Measurements from ENCODE around the gene SAPCD2.

SAPCD2 gene

DNA sequence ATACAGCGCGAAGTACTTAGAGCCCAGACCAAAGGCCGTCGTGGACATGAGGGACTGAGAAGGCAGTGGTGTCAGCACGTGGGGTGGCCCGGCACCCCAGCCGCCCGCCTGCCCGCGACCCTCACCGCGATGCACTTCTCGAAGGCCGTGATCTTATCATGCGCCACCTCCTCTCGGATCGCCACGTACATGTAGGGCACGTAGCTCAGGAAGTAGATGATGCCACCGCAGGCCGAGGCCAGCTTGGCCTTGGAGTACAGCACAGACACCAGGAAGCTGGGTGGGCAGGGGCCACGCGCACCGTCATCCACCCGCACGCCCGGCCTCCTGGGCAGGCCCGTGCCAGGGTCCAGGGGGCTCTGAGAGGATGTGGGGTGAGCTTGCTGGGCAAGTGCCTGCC, 53.3 kb downstream of the SAPCD2 start:
- no peak for DNase-seq (ENCODE audit: low read depth)

DNA sequence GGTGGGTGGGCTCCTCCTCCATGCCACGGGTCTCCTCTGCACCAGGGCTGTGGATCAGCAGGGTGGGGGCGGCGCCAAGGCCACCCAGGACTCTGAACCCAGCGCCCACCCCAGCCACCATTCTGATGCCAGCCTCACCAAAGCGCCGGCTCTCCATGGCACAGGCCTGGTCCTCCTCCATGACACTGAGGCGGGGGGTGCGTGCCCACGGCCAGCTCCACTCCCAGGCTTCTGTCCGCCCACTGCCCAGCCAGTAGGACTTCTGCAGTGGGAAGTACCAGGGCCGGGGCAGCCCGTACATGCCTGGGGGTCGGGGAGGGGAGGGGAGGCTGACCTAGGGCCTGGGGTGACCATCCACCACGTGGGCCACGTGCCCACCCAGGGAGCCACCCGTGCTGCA, 53.9 kb downstream of the SAPCD2 start:
- DNase-seq (ENCODE audit: low read depth) = no peak

DNA sequence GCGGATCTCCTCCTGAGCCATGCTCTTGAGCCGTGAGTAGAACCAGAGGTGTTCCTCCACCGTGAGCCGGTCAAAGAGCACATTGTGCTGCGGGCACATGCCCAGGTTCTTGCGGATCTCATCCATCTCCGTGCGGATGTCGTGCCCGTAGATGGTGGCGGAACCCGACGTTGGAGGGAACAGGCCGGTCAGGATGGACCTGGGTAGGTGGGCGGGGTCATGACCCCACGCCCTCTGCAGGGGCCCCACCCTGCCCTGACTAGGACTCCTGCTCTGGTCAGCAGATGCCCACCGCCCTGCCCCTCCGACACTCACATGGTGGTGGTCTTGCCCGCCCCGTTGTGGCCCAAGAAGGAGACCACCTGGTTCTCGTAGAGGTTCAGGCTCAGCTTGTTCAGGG, 54.4 kb downstream of the SAPCD2 start:
- no peak for DNase-seq (ENCODE audit: low read depth)

DNA sequence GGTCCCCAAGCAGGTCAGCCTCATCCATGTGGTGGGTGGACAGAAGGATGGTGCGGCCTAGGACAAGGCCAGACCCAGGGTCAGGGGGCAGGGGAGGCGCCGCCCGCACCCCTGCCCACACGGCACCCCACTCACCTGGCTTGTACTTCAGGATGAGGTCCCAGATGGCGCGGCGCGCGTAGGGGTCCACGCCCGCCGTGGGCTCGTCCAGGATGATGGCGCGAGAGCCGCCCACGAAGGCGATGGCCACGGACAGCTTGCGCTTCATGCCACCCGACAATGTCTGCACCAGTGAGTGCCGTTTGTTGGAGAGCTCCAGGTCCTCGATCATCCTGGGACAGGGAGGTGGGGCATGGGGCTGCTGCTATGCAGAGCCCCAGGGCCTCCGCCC, 54.8 kb downstream of the SAPCD2 start:
- no peak for DNase-seq (ENCODE audit: low read depth)

DNA sequence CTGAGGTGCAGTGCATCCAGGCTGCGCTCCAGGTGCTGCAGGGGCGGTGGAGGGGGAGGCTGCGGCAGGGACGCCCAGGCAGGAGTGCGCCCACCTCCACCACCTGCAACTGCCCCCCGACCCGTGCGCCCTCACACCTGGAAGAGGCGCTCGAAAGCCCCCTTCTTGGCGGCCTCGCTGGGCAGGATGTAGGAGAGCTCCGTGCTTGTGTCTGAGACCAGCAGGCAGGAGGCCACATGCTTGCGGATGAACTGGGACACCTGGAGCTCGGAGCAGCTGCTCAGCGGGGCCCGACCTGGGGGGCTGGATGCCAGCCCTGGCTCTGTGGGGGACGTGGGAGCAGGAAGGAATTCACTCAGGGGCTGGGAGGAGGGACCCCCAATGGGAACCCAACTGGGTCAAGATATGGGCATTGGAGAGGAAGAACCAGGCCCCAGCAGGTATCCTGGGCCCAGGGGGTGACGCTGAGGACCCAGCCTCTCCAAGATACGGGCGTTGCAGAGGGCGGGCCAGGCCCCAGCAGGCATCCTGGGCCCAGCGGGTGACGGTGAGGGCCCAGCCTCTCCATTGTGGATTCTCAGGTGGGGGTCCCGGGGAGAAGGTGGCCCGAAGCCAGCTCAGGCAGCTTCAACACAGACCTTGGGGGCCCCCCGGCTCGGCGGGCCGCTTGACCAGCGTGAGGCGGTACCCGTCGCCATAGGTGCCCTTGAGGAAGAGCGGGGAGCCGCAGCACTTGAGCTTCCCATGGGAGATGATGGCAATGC, 55.4 kb downstream of the SAPCD2 start:
- no peak for DNase-seq (ENCODE audit: low read depth)

DNA sequence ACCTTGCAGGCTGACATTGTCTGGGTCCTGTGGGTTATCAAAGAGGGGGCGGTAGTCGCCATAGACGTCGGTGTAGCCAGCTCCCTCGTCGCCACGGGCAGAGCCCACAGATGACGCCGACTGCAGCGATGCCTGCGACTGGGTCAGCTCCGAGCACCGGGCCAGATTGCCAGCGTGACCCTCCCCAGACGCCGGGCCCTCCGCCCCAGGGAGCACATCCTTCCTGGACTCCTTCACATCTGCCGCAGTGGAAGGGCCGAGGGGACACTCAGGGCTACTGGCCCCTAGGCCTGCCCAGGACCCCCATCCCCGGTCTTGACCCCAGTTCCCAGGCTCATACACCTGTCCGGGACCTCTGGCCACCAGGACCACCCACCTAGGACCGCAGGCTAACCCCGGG, 56.2 kb downstream of the SAPCD2 start:
- no peak for DNase-seq (ENCODE audit: low read depth)

DNA sequence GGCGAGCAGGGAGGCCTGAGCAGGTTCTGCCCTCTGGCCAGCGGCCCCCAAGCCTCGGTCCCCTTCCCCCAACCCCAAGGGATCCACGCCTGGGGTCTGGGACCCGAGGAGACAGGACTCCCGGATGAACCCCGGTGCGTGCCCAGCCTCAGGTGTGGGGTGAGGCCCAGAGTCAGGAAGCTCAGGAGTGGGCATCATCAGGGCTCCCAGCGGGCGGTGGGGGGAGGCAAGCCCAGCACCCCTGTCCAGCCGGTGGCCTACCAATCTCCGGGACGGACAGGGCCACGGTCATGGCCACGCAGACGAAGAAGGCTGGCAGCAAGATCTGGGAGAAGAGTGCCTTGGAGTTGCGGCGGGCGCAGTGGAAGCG, 56.8 kb downstream of the SAPCD2 start:
- no peak for DNase-seq (ENCODE audit: low read depth)

DNA sequence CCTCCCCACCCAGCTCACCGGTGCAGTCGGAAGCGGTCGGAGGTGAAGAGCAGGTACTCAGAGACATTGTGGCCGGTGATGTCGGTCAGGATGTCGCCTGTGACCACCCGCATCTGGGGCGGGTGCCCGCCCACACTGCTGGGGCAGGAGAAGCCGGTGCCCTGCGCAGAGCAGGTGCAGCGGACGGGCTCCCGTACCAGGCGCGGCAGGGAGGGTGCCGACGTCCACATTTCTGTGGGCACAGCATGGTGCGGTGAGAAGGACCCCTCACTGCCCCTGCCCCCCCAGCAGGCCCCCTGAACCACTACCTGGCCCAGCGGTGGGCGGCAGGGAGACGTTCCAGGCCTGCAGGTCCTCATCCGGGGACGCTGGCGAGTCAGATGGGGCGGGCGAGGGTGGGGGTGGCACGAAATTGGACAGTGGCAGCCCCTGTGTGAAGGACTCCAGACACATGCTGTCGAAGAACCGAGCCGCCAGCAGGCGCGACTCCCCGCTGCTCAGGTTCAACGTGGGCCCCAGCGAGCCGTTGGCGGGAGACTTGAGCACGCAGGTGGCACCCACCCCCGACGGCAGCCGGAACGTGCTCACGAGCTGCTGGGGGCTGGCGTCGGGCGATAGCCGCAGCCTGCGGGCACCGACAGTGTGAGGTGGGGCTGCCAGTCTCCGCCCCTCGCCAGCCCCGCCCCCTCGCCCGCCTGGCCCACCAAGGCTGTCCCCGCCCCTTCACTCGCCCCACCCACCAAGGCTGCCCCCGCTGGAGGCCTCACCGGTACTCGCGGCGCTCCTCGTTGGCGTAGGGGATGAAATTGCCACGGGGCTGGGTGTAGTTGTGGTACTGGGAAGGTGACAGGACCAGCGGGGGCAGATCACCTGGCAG, 57.4 kb downstream of the SAPCD2 start:
- DNase-seq (ENCODE audit: low read depth) = no peak
